HepG2 (cell line): Measurements from ENCODE around the gene DDX20. TPM values are rescaled to one million over a fixed set of nuclear protein-coding genes. Genes with fewer than 3 reads are reported as not detected.

Source experiments
- ARID3A ChIP-seq: IDR thresholded peaks from 2 replicates; pipeline ENCODE4 v1.6.1; 2012; ENCODE audit warnings: low read depth, low read length, improper control_type of control experiment
- CENPT ChIP-seq: sonication (generic); formaldehyde crosslinking; IDR thresholded peaks from 2 replicates; pipeline ENCODE4 v1.8.0; 2022; ENCODE audit warnings: low read depth, mild to moderate bottlenecking, moderate library complexity, missing genetic modification reagents
- GATA4 ChIP-seq: sonication (generic); IDR thresholded peaks from 2 replicates; pipeline ENCODE4 v1.6.1; 2016; ENCODE audit warnings: antibody characterized with exemption, low read depth, borderline replicate concordance
- HHEX ChIP-seq: IDR thresholded peaks from 2 replicates; pipeline ENCODE4 v1.6.1; 2016; ENCODE audit warnings: control low read depth
- NFKBIZ ChIP-seq: IDR thresholded peaks from 2 replicates; pipeline ENCODE4 v1.6.1; 2018; ENCODE audit warnings: missing genetic modification reagents, missing compliant biosample characterization
- SRSF9 ChIP-seq: fragments of 200-400 bp; formaldehyde crosslinking; IDR thresholded peaks from 2 replicates; pipeline ENCODE4 v1.6.1; 2018; ENCODE audit warnings: borderline replicate concordance, mild to moderate bottlenecking, low read depth, low read length; ENCODE audit not compliant: insufficient read depth, poor library complexity, severe bottlenecking
- TOPORS ChIP-seq: sonication (generic); formaldehyde crosslinking; IDR thresholded peaks from 2 replicates; pipeline ENCODE4 v1.8.0; 2023; ENCODE audit warnings: mild to moderate bottlenecking, missing genetic modification reagents
- ZC3H4 ChIP-seq: sonication (generic); formaldehyde crosslinking; IDR thresholded peaks from 2 replicates; pipeline ENCODE4 v1.4.0; 2020; ENCODE audit warnings: missing genetic modification reagents, borderline replicate concordance
- ZNF367 ChIP-seq: sonication (generic); formaldehyde crosslinking; IDR thresholded peaks from 2 replicates; pipeline ENCODE4 v1.4.0; 2020; ENCODE audit warnings: missing genetic modification reagents, borderline replicate concordance
- ZNF512 ChIP-seq: sonication (generic); formaldehyde crosslinking; IDR thresholded peaks from 2 replicates; pipeline ENCODE4 v1.4.0; 2020; ENCODE audit warnings: mild to moderate bottlenecking, missing genetic modification reagents
- ZNF605 ChIP-seq: sonication (generic); formaldehyde crosslinking; IDR thresholded peaks from 2 replicates; pipeline ENCODE4 v1.8.0; 2022; ENCODE audit warnings: mild to moderate bottlenecking, missing genetic modification reagents
- ZNF749 ChIP-seq: sonication (generic); formaldehyde crosslinking; IDR thresholded peaks from 2 replicates; pipeline ENCODE4 v1.8.0; 2022; ENCODE audit warnings: mild to moderate bottlenecking, missing genetic modification reagents, moderate library complexity, borderline replicate concordance
- ZSCAN12 ChIP-seq: sonication (generic); formaldehyde crosslinking; IDR thresholded peaks from 2 replicates; pipeline ENCODE4 v1.9.0; 2021; ENCODE audit warnings: mild to moderate bottlenecking, missing genetic modification reagents
- polyA plus RNA-seq, 8 experiments: library from polyadenylated mRNA; depleted of rRNA in 3 of 8; stranded (reverse) in 7 of 8; unstranded in 1 of 8; fragments of >200 nt; fragmentation: Illumina TruSeq in 4 of 8; extraction: Trizol in 4 of 8; gene quantifications; 2 replicates each; pipeline versions ENCODE4 v1.2.1 to v1.2.3, GENCODE V29; 2011 to 2016; ENCODE audit warnings: low read depth in 4 of 8, missing spikeins in 1 of 8, mixed read lengths in 1 of 8; ENCODE audit not compliant: insufficient read depth in 1 of 8
- total RNA-seq, 5 experiments: library from RNA; depleted of rRNA; stranded (reverse); fragments of >200 nt; fragmentation: Illumina TruSeq; extraction: Trizol; gene quantifications; 2 replicates each; pipeline ENCODE4 v1.2.3, GENCODE V29; 2016; ENCODE audit warnings: low read depth in 1 of 5
- TF ChIP-seq, protein P1 (sequence below): sonication (generic); formaldehyde crosslinking; IDR thresholded peaks from 2 replicates; pipeline ENCODE4 v1.4.0; 2020; ENCODE audit warnings: missing genetic modification reagents, mild to moderate bottlenecking, borderline replicate concordance
- TF ChIP-seq, protein P2 (sequence below): IDR thresholded peaks from 2 replicates; pipeline ENCODE4 v1.6.1; 2016
- TF ChIP-seq, protein P3 (sequence below): sonication (generic); formaldehyde crosslinking; IDR thresholded peaks from 2 replicates; pipeline ENCODE4 v1.8.0; 2022; ENCODE audit warnings: missing genetic modification reagents, mild to moderate bottlenecking, inconsistent platforms, borderline replicate concordance
- TF ChIP-seq, protein P4 (sequence below): sonication (generic); formaldehyde crosslinking; IDR thresholded peaks from 2 replicates; pipeline ENCODE4; 2020; ENCODE audit warnings: missing genetic modification reagents, mild to moderate bottlenecking, borderline replicate concordance

DDX20 gene
- total and polyA plus RNA-seq, 2 of the 13 experiments (the other 11 are each of a cell fraction or from before 2014, with no cell fraction given): 4.0 to 14.3 TPM

GRCh38 chr1:111739194-111739924 is 16.3 kb upstream of the DDX20 start, which contains the start of gene INKA2 (continued):
- no peak for TF ChIP-seq ARID3A
- no peak; the same call in 1 of the 2 replicates for TF ChIP-seq CENPT (CRISPR knock-in tag)
- peak; percentile 90 for TF ChIP-seq ZNF605 (CRISPR knock-in tag)
- peak; percentile 84 for TF ChIP-seq ZNF367 (CRISPR knock-in tag)
- TF ChIP-seq, protein P1, sequence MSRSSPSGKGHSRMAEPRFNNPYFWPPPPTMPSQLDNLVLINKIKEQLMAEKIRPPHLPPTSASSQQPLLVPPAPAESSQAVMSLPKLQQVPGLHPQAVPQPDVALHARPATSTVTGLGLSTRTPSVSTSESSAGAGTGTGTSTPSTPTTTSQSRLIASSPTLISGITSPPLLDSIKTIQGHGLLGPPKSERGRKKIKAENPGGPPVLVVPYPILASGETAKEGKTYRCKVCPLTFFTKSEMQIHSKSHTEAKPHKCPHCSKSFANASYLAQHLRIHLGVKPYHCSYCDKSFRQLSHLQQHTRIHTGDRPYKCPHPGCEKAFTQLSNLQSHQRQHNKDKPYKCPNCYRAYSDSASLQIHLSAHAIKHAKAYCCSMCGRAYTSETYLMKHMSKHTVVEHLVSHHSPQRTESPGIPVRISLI: no peak
- TF ChIP-seq, protein P2, sequence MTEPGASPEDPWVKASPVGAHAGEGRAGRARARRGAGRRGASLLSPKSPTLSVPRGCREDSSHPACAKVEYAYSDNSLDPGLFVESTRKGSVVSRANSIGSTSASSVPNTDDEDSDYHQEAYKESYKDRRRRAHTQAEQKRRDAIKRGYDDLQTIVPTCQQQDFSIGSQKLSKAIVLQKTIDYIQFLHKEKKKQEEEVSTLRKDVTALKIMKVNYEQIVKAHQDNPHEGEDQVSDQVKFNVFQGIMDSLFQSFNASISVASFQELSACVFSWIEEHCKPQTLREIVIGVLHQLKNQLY (CRISPR knock-in tag): peak; percentile 72; the same call in 1 of the 2 replicates
- TF ChIP-seq, protein P3, sequence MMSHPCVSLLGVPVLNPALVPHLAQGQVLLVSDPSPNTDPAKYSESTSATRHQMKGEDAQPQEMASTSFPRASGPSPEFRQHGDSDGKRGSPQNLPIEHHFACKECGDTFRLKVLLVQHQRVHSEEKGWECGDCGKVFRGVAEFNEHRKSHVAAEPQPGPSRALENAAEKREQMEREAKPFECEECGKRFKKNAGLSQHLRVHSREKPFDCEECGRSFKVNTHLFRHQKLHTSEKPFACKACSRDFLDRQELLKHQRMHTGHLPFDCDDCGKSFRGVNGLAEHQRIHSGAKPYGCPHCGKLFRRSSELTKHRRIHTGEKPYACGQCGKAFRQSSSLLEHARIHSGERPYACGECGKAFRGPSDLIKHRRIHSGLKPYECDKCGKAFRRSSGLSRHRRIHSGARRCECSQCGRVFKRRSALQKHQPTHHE (CRISPR knock-in tag): peak; percentile 90; the same call in 1 of the 2 replicates
- TF ChIP-seq ZSCAN12: peak; percentile 77; the same call in 1 of the 2 replicates
- TF ChIP-seq, protein P4, sequence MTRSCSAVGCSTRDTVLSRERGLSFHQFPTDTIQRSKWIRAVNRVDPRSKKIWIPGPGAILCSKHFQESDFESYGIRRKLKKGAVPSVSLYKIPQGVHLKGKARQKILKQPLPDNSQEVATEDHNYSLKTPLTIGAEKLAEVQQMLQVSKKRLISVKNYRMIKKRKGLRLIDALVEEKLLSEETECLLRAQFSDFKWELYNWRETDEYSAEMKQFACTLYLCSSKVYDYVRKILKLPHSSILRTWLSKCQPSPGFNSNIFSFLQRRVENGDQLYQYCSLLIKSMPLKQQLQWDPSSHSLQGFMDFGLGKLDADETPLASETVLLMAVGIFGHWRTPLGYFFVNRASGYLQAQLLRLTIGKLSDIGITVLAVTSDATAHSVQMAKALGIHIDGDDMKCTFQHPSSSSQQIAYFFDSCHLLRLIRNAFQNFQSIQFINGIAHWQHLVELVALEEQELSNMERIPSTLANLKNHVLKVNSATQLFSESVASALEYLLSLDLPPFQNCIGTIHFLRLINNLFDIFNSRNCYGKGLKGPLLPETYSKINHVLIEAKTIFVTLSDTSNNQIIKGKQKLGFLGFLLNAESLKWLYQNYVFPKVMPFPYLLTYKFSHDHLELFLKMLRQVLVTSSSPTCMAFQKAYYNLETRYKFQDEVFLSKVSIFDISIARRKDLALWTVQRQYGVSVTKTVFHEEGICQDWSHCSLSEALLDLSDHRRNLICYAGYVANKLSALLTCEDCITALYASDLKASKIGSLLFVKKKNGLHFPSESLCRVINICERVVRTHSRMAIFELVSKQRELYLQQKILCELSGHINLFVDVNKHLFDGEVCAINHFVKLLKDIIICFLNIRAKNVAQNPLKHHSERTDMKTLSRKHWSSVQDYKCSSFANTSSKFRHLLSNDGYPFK (CRISPR knock-in tag): peak; percentile 52; the same call in 1 of the 2 replicates
- 0 out of 2 replicates have a peak, but pooled peaks have one; percentile 55 for TF ChIP-seq ZNF749 (CRISPR knock-in tag)
- TF ChIP-seq TOPORS: peak; percentile 41; the same call in 1 of the 2 replicates
- no peak for TF ChIP-seq SRSF9
- peak; percentile 45; the same call in 1 of the 2 replicates for TF ChIP-seq GATA4
- TF ChIP-seq ZC3H4 (CRISPR knock-in tag): no peak; the same call in 1 of the 2 replicates
- 0 out of 2 replicates have a peak, but pooled peaks have one; percentile 18 for TF ChIP-seq NFKBIZ (CRISPR knock-in tag)
- no peak for TF ChIP-seq HHEX (CRISPR knock-in tag)
- no peak for TF ChIP-seq ZNF512 (CRISPR knock-in tag)
